Measurements from ENCODE around the gene PSME3. TPM values are rescaled to one million over a fixed set of nuclear protein-coding genes. Genes with fewer than 3 reads are reported as not detected.

The PSME3 gene
- total and polyA plus RNA-seq, 2 of the 13 experiments (the other 11 are each of a cell fraction or from before 2014, with no cell fraction given): 66.3 to 135 TPM

- TF ChIP-seq NR2F1 (CRISPR knock-in tag; IDR thresholded peaks at IDR 0.05): peak; percentile 81 to 94
- TF ChIP-seq KLF15 (CRISPR knock-in tag; IDR thresholded peaks at IDR 0.05; ENCODE audit: borderline replicate concordance): no peak
- peak; percentile 99 for TF ChIP-seq ZNF232 (CRISPR knock-in tag; IDR thresholded peaks at IDR 0.05; ENCODE audit: borderline replicate concordance)
- TF ChIP-seq TFDP1 (CRISPR knock-in tag; IDR thresholded peaks at IDR 0.05; ENCODE audit: borderline replicate concordance): 0 out of 2 replicates have a peak, but pooled peaks have one; percentile 35
- 0 out of 2 replicates have a peak, but pooled peaks have one; percentile 39 for TF ChIP-seq ZBTB34 (CRISPR knock-in tag; IDR thresholded peaks at IDR 0.05)
- no peak for TF ChIP-seq KLF9 (CRISPR knock-in tag; IDR thresholded peaks at IDR 0.05; ENCODE audit: low read depth)
- no peak for TF ChIP-seq NRL (CRISPR knock-in tag; IDR thresholded peaks at IDR 0.05; ENCODE audit: borderline replicate concordance)
- peak; percentile 79; the same call in 1 of the 2 replicates for TF ChIP-seq THRA (CRISPR knock-in tag; IDR thresholded peaks at IDR 0.05; ENCODE audit: borderline replicate concordance)
- TF ChIP-seq YEATS4 (CRISPR knock-in tag; IDR thresholded peaks at IDR 0.05; ENCODE audit: borderline replicate concordance): peak; percentile 15; the same call in 1 of the 2 replicates
- TF ChIP-seq ZEB1 (IDR thresholded peaks at IDR 0.05; ENCODE audit: insufficient replicate concordance, low read depth): peak; percentile 96
- no peak for TF ChIP-seq FIP1L1 (IDR thresholded peaks at IDR 0.05; ENCODE audit: borderline replicate concordance, insufficient read depth, low read depth, low read length)
- TF ChIP-seq U2AF2 (IDR thresholded peaks at IDR 0.05; ENCODE audit: low read depth, low read length): no peak
- TF ChIP-seq IRX3 (CRISPR knock-in tag; IDR thresholded peaks at IDR 0.05; ENCODE audit: borderline replicate concordance, low read depth): no peak
- no peak for TF ChIP-seq ETS1 (CRISPR knock-in tag; IDR thresholded peaks at IDR 0.05)
- 0 out of 2 replicates have a peak, but pooled peaks have one; percentile 45 for TF ChIP-seq MLX (CRISPR knock-in tag; IDR thresholded peaks at IDR 0.05)
- TF ChIP-seq SNAPC5 (CRISPR knock-in tag; IDR thresholded peaks at IDR 0.05; ENCODE audit: borderline replicate concordance): no peak
- 0 out of 2 replicates have a peak, but pooled peaks have one; percentile 40 for TF ChIP-seq CENPT (CRISPR knock-in tag; IDR thresholded peaks at IDR 0.05; ENCODE audit: low read depth)
- no peak for TF ChIP-seq SOX6 (IDR thresholded peaks at IDR 0.05)
- TF ChIP-seq SOX6 (CRISPR knock-in tag; IDR thresholded peaks at IDR 0.05): peak; percentile 91
These were observed 32.5 kb downstream of the PSME3 start (continued) for GRCh38 chr17:42865638-42866094.

Data from HepG2 (cell line).